NCI-H2107 treated with DMSO at 0.1 percent for 48 hours (cell line): ENCODE measurements around the gene FBLN1.
"Not testable (repeated sequence)": the region's sequence is repeated elsewhere in the genome, so short reads cannot be mapped to it uniquely, and the experiment has no call there.

Experiments
- DNase-seq: peaks from one replicate; lab custom pipeline; 2025; ENCODE audit not compliant: unreplicated experiment; lab: John Stamatoyannopoulos, UW

The FBLN1 gene

DNA sequence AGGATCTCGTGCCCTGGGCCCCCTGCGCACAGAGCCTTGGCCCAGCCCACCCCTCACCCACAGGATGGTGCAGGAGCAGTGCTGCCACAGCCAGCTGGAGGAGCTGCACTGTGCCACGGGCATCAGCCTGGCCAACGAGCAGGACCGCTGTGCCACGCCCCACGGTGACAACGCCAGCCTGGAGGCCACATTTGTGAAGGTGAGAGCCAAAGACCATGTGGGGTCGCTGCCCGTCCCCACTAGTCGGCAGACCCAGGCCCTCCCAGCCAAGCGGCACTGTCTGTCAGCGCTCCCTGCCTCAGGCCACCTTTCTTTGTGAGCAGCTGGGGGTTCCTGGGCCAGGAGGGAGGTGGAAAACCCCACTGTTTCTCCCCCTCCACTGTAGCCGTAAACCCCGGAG is 22.8 kb downstream of the FBLN1 start:
- no peak for DNase-seq

DNA sequence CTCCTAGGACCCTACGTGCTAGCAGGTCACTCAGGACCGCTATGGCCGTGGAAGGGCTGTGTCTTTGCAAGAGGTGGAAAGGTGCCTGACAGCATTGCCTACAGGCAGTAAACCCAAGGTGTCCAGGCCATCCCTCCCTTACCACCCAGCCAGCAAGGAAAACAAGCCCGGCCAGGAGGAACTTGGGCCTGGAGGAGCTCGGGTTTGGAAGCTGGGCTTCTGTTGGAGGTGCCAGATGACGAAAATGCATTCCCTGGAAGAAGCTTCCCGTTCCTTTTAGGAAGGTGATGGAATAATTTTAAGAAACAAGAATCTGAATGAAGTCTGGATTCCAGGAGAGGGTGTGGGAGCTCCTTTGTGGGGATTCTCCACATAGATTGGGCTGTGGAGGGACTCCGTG is 23.6 kb downstream of the FBLN1 start:
- no peak for DNase-seq

DNA sequence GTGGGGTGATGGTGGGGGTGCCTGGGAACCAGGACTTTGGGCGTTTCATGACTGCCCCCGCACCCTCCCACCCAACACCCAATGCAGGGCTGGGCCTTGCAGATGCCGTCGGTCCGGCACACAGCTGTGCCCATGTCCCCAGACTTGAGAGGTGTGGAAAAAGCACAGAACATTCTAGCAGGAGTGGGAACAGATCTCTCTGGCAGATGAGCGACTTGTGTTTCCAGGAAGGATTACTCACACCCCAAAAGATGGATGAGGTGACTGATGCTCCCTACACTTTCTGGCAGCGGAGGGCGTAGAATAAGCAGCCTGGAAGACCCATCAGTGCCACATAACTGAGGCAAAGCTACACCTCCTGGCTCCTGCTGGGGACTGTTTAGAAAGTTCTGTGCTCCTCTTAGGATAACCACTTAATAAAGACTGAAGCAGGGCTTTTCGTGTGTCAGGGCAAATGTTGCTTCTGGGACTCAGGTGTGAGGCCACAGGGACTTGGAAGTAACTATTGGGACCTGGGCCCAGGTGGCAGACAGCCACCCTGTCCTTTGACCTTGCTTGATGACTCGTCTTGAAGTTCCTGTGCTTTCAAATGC is 24.2 kb downstream of the FBLN1 start:
- DNase-seq, result no peak

DNA sequence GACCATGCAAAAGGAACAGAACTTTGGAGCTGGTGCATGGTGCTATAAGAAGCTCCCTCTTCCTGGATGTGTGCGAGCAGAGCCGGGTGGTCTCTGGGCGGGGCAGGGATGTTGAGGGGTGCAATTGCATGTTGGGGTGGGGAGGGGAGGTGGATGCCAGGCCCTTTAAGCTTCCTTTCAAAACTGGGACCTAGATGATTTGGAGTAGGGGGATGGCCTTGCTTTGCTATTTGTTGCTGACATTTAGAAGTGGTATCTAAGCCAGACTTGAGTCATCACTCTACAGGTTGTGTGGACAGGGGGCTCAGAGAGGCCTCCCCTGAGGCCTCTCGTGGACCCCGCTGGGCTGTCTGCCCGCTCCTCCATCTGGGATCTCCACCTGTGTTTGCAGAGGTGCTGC is 24.8 kb downstream of the FBLN1 start:
- no peak for DNase-seq

DNA sequence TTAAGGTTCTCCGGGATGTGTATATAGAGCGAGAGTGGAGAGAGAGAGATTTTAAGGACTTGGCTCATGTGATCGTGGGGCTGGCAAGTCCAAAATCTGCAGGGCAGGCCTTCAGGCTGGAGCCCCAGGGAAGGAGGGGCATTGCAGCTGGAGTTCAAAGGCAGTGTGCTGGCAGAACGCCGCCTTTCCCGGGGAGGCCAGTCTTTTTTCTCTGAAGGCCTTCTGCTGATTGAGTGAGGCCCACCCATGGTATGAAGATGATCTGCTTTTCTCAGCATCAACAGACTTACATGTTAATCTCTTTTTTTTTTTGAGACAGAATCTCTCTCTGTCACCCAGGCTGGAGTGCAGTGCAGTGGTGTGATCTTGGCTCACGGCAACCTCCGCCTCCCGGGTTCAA is 25.4 kb downstream of the FBLN1 start:
- no peak for DNase-seq

DNA sequence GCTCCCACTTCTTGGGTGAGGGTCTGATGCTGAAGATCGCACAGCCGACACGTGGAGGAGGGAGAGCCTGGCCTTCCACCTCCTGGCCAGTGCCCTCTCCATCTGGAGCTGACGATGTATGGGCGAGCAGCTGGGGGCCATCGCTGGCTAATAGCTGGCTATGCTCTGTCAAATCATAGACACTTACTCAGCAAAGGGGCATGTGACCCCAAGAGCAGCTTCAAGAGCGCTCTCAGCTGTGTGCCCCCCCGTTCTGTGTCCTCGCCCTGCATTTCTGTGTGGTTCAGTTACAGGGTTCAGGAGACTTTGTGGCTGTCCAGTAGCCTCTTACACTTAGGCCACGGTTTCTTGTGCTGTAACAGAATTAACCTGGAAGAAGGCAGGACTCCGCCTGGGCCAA is 26.4 kb downstream of the FBLN1 start:
- DNase-seq, result no peak

DNA sequence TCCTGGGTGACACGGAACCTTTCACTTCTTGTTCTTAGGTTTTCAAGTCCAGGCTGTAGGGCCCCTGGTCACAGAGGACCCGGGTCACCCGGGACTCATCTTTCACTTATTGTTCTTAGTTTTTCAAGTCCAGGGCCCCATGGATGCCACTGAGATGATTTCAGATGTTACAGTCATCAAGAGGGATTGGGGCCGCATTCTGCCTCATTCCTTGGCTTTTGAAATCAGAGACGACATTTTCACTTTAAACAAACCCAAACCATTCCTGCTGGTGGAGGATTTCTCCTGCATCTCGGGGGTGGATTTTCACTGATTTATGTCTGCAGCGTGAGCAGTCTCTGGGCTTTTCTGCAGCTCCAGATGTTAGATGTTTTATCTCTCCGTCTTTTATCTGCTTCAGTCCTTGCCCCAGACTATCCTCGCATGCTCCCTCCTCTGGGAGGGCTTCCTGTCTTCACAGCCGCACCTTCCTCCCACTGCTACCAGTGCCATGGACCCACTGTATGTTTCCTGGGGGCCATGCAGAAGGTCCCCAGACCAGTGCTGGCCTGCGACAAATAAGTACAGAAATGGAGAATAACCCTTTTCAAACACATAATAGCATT is 27.4 kb downstream of the FBLN1 start:
- no peak for DNase-seq

DNA sequence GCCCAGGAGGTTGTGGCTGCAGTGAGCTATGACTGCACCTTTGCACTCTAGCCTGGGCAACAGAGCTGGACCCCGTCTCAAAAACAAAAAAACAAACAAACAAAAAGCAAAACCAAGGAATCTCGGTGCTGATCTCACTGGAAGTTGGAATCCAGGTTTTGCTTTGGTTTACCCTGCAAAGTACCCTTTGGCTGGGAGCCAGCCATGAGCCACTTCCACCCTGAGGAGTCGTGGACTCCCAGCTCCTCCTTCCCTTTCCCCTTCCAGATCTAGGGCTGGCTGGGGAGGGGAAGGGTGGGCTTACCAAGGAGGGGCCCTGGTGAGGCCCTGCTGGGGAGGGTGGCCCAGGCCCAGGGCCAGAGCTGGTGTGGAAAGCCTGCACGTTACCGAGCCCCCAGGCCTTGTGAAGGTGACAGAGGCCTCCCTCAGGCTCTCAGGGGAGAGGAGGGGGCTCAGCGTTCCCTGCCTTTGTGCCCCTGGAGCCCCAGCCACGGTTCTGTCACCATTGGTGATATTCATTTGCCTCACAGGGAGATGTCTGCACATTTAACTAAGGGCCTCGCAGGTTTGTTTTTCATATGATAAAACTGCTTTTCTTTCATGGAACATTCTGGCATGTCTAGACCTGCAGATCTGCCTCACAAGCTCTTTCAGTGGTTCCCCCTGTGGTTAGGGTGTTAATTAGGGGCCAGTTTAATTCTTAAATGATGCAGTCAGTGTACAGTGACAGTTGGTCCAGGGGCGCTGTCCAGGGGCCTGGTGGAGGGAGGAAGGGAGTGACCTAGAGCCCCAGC is 29.0 kb downstream of the FBLN1 start:
- DNase-seq, result no peak

DNA sequence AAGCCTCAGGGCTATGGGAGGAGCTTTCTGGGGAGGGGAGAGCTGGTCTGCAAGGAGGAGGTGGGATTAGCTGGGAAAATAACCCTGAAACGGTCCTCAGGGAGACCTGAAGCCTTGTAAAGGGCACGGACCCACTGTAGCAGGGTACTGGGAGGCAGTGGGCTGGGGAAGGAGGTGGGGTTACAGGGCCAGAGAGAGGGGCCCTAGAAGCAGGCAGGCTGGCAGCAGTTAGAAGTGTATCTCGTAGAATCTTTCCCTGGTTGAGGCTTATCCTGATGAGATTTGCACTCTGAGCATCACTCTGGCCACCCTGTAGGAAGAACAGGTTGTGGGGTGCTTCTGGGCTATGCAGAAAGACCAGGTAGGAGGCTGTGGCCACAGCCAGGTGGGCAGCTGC is 29.6 kb downstream of the FBLN1 start:
- no peak for DNase-seq

DNA sequence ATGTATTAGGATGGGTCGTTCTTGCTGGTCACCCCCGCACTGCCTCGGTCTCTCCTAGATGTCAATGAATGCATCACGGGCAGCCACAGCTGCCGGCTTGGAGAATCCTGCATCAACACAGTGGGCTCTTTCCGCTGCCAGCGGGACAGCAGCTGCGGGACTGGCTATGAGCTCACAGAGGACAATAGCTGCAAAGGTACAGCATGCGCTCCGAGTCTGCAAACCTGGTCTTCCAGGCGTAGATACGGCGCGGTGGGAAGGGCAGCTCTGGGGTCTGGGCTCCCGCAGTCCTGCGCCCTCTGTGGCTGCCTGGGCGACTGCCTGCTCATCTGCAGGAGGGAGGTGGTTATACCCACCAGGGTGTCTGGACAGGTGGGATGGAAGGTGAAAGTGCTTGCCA is 31.0 kb downstream of the FBLN1 start:
- no peak for DNase-seq

DNA sequence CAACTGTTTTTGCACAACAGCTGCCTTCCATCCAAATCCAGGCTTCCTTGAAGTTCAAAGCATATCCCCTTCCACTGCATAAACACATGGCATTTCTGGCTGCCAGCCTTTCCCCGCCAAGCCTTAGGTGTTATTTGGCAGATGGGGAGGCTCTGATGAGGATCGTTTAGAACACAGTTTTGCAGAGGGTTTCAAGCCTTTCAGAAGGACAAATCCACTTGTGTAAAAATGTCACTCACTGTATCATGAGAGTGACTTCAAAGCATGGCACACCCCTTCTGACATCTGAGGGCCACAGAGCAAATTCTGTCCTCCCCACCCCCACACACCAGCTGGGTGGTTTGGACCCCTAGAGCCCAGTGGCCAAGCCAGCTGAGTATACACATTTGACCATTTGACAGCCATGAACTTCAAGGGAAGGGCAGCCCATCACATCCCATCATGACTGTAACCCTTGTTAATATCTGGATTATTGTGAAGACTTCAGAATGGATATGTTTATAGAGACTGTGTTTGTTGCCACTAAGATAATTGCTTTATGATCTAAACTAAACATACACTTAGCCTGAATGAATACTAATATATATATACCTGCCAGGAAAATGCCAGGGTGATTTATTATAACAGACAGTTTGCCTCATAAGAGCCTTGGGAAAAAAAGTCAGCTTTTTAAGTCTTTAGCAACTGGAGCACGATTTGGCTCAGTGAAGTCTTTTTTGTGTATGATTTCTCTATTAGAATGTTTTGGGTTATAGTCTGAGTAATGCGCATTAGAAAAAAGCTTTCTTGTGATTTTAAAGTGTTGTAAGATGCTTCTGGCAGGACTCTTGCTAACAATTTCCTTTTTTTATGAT is 31.9 kb downstream of the FBLN1 start:
- DNase-seq, result no peak

DNA sequence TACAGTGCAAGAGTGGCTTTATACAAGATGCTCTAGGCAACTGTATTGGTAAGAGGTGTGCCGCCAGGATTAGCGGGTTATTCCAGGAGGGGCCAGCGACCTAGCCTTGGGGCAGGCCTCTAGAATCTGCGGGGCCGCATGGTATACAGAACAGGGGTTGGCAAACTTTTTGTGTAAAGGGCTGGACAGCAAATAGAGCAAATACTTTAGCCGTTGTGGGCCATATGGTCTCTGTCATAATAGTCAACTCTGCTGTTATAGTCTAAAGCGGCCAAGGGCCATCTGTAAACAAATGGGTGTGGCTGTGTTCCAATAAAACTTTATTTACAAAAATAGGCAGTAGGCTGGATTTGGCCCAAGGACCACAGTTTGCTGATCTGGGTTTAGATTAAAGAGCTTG is 32.6 kb downstream of the FBLN1 start:
- no peak for DNase-seq

DNA sequence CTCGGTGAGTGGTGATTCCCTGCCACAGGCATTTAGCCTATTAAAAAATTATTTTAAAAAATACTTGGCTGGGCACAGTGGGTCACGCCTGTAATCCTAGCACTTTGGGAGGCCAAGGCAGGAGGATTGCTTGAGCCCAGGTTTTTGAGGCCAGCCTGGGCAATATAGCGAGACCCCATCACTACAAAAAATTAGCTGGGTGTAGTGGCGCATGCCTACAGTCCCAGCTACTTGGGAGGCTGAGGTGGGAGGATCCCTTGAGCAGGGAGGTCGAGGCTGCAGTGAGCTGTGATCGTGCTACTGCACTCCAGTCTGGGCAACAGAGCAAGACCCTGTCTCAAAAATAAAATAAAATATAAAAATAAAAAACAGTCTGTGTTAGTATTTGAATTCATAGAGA is 33.2 kb downstream of the FBLN1 start:
- not testable (repeated sequence) for DNase-seq

DNA sequence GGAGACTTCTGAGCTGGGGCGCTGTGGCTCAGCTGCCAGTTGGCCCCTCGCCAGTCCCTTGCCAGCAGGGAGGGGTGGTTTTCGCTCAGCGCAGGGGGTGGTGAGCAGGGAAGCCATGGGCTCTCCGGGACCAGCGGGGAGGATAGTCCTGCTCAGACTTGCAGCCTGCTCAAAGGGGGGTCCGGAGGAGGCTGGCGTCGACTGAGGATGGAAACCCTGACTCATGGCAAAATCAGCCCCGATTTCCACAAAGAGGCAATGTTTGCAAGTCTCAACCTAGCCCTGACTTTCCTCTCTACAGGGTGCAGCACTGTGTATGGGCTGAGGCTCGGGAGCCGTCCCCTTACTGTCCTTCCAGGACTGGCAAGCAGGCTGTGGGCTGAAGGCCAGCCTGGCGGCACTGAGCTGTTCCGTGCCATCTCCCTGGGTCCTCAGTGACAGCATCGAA is 35.1 kb downstream of the FBLN1 start:
- DNase-seq, result peak; percentile 34

DNA sequence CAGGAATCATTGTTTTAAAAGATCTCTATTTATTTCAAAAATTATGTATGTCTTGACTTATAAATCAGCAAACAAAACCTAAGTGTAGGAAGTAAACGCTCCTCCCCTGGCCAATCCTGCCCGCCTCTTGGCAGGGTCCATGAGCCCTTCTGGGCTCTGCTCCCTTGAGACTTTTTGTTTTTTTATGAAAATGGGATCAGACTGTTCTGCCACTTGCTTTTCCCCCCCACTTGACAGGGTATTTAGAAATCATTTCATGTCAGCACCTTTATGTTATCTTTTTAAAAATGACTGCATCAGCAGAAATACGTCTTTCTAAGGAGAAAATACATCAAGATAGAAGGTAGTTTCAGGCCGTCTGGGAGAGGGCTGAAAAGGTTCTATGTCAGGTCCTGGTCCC is 35.6 kb downstream of the FBLN1 start:
- no peak for DNase-seq

DNA sequence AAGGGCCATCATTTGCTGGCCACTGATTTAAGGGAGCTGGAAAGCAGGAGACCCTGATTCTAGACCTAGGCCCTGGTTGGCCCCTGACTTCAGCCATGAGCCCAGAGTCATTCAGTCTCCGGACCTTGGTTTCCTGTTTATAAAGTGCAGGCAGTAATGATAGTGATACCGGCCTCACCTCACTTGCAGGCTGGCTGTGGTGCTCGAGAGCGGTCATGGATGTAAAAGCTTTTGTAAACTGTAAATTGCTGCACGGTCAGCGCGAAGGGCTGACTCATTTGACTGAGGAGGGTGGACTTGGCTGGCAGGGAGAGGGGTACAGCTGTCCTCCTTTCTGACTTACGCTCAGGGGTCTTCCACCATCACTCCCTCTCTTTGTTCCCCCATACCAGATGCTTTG is 37.4 kb downstream of the FBLN1 start:
- no peak for DNase-seq

DNA sequence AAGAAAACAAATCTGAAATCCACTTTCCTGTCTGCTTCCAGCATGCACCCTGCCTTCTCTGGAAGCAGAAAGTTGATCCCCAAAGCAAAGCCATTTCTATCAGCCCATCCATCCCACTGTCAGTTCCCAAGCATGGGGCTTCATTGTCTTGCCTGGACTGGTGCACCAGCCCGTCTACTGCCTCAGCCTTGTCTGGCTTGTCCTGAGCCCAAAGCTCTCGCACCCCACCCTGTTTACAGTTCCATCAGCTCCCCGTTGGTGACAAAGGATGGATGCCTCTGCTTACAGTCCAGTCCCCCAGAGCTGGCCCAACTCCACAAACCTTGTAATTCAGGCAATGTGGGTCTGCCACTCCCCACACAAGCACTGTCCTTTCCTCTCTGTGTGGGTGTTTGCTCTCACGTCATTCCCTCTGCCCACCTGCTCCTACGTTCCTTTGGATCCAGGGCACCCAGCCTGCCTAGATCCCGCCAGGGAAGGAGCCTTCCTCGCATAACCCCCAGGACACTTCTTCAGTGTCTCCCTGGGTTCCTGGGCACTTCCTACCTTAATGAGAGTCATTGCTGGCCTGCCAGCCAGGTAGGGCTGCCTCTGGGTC is 38.8 kb downstream of the FBLN1 start:
- no peak for DNase-seq

DNA sequence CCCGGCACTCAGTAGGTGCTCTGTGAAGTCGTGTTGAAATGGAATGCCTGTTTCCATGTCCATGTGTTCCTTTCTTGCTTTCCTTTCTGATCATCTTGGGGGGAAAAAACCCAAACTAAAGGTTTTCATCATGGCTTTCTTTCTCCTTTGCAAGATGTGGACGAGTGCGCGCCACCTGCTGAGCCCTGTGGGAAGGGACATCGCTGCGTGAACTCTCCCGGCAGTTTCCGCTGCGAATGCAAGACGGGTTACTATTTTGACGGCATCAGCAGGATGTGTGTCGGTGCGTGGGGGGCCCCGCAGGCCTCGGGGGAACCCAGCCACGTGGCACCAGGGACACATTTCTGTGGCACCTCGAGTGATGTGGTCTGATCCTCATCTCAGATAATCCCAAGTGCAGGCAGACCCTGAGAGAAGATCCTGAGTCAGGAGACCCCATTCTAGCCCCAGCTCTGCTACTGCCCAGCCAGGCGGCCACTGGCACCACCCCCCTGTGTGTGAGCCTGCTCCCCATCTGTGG is 39.4 kb downstream of the FBLN1 start:
- no peak for DNase-seq

DNA sequence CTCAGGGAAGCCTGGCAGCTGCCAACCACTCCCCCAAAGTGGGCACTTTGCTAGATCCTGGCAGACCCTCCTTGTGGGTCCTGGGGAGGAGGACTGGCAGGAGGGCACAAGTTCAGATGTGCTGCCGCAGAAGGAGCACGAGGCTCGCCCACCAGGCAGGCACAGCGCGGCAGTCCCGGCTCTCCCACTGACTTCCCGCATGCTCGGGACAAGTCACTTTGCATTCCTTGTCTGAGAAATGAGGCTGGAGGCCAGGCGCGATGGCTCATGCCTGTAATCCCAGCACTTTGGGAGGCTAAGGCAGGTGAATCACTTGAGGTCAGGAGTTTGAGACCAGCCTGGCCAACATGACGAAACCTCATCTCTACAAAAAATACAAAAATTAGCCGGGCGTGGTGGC is 40.1 kb downstream of the FBLN1 start:
- DNase-seq, result not testable (repeated sequence)

DNA sequence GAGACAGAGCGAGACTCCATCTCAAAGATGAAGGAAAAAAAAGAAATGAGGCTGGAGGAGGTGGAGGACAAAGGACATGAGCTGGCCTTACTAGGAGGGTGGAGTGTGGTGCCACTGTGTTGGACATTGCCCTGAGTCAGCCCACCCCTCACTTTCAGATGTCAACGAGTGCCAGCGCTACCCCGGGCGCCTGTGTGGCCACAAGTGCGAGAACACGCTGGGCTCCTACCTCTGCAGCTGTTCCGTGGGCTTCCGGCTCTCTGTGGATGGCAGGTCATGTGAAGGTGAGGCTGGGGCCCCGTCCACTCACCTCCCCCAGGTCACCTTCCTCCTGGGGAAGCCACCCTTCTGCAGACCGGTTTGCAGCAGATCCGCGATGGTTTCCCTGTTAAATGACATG is 40.6 kb downstream of the FBLN1 start:
- no peak for DNase-seq

DNA sequence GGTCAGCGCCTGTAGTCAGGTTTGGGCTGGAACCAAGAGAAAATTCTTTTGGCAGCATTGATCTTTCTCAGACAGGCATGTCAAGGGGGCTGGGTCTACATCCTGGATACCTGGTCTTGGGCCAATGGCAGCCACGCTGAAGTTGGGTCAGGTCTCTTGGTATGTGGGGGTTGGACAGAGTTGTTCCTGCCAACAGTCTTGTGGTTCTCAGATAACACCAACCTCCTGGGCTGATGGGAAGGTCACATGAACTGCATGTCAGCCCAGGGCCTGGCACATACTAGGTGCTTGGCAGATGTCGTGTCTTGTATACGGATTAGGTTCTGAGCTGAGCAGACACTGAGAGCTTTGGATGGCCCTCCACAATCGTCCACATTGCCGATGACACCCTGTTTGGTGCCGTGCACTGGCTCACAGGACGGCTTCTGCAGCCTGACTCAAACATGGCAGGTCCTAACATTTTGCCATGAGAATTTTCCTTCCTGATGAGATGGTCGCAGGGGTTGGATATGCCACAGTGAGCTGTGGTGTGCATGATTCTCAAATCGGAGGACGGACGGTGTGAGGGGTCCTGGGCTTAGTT is 42.0 kb downstream of the FBLN1 start:
- DNase-seq, result no peak
